ENCODE data around the gene HBP1.

The HBP1 gene

DNA sequence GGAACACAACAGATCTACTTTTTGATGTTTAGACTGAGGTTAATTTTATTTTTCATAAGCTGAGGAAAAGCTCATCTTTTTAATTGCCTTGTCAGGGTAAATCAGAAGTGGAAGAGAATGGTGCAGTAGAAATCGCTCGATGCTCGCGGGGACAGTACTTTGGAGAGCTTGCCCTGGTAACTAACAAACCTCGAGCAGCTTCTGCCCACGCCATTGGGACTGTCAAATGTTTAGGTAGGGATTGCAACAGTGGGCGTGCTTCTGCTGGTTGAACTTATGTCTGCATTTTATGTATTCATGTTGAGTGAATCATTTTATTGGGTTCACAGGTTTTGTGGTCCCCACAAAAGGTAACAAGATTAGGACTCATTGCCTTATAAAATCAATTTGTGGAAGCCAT lies 11.7 kb upstream of the HBP1 start:
- DNase-seq, result no peak

DNA sequence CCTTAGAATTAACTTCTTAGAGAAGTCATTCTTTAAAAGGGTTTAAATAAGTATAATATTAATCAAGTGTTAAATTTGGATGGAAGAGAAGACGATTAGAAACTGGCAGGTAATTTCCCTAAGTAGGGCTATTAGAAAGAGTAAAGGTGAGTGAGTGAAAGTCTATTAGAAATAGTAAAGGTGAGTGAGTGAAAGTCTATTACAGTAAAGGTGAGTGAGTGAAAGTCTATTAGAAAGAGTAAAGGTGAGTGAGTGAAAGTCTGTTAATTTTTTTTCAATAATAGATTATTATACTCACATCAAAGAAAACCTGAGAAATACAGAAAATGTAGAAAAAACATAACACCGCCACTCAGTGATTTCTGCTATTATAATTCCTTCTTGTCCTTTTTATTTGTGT lies 10.8 kb upstream of the HBP1 start:
- no peak for DNase-seq

GRCh38 chr7:107160389-107160788 lies 8.4 kb upstream of the HBP1 start:
- no peak for DNase-seq

GRCh38 chr7:107161415-107161814 lies 7.4 kb upstream of the HBP1 start:
- no peak for DNase-seq

DNA sequence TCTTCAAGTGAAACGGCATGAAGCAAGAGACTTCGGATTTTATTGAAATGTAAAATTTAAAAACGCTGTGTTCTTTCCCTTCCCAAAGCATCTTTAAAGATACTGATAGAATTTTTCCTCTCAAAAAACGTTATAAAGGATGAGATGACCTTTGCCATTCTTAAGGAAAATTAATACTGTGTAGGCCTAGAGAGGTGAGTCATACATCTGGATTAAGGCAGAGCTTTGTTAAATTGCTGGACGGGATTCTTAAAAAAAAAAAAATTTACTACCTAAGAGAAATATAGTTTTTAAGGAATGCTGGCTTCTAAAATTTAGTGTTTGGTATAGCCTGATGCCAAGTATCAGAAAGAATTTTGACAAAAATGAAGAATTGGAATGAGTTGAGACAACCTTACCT lies 6.3 kb upstream of the HBP1 start:
- no peak for DNase-seq

- no peak for DNase-seq
Measured at GRCh38 chr7:107164092-107164491, 4.7 kb upstream of the HBP1 start.

DNA sequence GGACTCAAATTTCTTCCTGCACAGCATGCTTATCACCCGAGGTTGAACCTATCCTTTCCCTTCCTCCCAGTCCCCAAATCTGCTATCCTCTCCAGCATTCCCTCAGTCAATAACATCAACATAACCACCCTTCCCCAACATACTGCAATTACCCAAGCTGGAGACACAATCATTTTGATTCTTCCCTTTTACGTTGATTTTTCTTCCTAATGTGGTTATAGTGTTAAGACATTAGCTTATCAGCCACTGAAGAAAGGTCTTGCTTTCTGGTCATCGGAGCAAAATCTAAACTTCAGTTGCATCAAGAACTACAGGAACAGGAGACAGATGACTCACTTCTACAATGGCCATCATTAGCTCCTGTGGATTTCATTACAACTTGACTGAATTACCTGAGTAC lies 3.5 kb upstream of the HBP1 start:
- no peak for DNase-seq

GRCh38 chr7:107166736-107167426 lies 1.9 kb upstream of the HBP1 start:
- no peak for DNase-seq

DNA sequence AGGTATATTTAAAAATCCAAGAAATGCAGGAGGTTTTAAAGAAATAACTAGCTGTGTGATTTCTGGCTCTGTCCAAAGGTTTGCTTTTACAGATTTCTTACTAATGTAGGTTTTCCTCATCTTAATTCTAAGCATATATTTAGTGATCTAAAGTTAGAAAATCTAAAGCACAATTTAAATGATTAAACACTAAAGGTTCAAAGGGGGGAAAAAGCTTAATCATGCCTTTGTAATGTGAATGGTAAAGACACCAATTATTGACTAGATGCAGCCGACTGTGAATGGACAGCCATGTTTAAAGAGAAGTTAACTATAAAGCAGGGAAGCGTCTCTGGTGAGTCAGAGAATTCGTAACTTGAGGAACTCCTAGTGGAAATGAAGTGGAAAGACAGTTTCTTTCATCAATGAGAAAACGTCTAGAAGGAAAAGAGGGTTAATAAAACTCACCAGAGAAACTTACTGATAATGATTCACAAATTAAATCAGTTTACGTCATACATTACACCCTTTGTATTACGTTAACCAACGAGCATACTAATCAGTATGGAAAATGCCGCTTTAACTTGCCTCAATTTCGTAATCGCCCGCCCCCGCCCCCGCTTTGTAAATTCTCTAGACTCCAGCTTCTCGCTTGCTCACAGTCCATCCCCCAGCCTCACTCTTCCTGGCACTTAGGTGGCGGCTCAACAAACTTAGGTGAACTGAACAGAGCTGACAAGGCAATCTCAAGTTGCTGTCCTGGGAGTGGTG lies 1.1 kb upstream of the HBP1 start:
- DNase-seq, result peak; percentile 72

- peak; percentile 82 for DNase-seq
Measured at GRCh38 chr7:107169120-107170050, 582 bp downstream of the HBP1 start.

DNA sequence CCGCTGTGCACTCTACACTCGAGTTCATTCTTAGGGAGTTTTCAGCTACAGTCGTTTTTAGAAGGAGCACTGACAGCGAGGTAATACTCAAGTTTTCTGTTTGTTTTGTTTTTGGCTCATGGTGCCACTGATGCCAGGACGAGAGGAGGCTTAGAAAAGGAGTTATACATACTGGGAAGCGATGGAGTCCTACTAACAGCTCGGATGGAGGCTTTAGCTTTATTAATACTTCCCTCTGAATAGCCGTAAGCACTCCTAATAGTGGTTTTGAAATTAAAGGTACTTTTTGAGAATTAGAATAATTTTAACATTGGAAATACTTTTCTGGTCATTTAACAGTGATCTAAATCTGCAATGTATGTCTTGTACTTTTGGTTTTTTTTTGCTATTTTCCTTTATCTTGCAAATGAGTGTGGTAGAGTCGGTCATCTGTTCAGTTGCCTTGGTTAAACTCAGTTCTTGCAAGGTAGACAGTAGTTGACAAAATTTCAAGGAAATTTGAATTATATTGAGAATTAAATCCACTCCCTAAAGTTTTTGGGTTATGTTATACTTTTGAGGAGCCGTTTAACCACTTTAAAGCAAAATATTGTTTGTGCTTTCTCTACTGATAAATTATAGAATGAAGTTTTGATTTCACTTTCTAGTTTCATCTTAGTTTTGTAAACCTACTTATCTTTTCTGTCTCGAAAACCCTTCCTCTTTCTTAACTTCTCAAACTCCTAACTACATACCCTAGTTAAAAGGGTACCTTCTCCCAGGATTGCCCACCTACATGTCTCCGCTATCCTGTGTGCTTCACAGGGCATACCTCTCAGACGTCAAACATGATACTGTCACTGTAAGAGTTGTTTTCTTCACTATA lies 1.5 kb downstream of the HBP1 start:
- DNase-seq, result no peak

GRCh38 chr7:107171496-107171895 lies 2.7 kb downstream of the HBP1 start:
- DNase-seq, result no peak

GRCh38 chr7:107172276-107173032 lies 3.7 kb downstream of the HBP1 start:
- no peak for DNase-seq

- DNase-seq, result no peak
Measured at GRCh38 chr7:107173191-107173590, 4.4 kb downstream of the HBP1 start.

DNA sequence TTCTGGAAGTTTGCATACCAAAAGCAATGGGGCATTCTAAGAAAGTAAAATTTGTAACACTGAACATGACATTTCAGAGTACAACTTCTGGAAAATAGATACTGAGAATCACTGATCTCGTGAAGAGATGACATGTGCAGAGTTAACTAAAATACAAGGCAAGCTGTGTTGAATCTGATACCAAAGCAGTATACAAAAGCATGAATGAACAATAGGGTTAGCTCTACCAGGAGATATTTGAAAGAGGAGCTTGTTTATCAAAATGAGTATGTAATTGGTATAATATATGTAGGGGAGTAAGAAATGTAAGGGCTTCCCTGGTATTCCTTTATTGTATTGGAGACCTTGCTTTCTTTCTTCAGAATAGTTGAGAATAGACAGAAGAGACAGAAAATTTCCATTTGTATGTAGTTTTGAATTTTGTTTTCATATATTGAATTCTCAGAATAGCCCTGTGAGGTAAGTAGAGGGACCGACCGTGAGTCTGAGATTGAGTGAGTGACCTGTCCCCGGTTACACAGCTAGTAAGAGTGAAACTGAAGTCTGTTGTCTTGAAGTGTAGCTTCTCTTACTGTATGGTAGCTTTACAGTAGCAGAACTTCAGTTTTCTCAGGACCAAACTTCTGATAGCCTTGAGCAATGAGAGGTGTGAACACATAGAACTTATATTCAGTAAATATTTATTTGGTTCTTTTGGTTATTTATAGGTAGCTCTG lies 5.0 kb downstream of the HBP1 start:
- no peak for DNase-seq

DNA sequence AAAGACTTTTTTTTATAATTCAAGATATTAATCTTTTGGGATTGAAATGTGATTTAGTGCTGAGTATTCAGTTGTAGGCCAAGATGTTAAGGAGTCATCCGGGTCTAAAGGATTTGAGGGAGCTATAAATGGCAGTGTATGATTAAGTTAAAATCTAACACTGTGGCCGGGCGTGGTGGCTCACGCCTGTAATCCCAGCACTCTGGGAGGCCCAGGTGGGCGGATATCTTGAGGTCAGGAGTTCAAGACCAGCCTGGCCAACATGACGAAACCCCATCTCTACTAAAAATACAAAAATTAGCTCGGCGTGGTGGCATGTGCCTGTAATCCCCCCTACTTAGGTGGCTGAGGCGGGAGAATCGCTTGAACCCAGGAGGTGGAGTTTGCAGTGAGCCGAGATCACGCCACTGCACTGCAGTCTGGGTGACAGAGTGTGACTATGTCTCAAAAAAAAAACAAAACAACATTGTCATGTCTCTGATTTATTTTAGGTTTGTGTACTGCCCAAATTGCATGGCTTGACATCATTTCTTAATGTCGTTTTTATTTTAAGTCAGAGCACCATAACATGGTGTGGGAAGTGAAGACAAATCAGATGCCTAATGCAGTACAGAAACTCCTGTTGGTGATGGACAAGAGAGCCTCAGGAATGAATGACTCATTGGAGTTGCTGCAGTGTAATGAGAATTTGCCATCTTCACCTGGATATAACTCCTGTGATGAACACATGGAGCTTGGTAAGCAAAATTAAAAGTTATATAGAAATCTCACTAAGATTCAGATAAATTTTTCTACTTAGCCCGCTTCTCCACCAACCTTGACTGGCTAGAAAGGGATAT lies 10.7 kb downstream of the HBP1 start:
- DNase-seq, result no peak

DNA sequence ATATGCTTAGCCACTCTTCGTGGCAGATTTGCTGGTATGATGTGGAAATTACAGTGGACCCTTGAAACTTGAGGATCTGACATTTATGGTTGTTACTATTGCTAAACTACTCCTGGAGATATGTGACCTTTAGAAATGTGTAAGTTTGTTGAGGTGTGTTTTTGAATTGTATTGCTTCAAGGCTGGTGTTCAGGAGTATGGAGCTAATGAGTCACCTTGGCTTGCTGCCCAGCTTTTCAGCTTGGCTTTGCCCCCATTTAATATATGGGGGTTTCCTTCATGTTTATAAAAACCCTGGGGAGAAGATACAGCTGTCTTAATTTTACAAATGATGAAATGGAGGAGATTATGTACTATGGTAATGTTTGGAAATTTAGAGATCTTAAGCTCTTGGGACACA lies 11.6 kb downstream of the HBP1 start:
- peak; percentile 79 for DNase-seq

DNA sequence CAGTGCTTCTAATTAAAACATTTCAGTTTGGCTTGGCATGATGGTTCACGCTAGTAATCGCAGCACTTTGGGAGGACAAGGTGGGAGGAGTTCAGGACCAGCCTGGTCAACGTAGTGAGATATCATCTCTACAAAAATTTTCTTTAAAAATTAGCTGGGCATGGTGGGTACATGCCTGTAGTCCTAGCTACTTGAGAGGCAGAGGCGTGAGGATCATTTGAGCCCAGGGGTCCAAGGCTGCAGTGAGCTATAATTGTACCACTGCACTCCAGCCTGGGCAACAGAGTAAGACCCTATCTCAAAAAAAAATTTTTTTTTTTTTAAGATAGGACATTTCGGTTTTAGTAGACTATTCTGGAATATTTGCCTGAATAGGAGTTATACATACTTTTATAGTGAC lies 12.4 kb downstream of the HBP1 start:
- no peak for DNase-seq

GRCh38 chr7:107185716-107186115 lies 16.9 kb downstream of the HBP1 start:
- DNase-seq, result no peak

DNA sequence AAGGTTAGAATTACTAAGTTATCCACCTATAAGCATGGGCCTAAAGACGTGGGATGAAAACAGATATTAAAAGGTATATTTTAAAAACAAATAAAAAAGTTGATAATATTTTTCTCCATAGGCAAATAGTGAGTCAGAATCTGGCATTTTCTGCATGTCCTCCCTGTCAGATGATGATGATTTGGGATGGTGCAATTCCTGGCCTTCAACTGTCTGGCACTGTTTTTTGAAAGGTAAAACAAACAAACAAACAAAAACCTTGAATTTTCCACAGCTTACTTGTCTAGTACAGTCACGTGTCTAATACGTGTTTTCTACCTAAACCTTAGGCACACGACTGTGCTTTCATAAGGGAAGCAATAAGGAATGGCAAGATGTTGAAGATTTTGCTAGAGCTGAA lies 17.4 kb downstream of the HBP1 start:
- DNase-seq, result no peak
